ENCODE results near the gene WDR62.

The WDR62 gene

GRCh38 chr19:36081894-36082293, 27.2 kb downstream of the WDR62 start:
- DNase-seq (ENCODE audit: low spot score) = no peak

GRCh38 chr19:36082916-36083315, 28.2 kb downstream of the WDR62 start:
- DNase-seq (ENCODE audit: low spot score) = no peak

- no peak for DNase-seq (ENCODE audit: low spot score)
Observed at GRCh38 chr19:36084231-36085009, 29.7 kb downstream of the WDR62 start.

GRCh38 chr19:36086326-36086725, 31.6 kb downstream of the WDR62 start:
- no peak for DNase-seq (ENCODE audit: low spot score)

DNA sequence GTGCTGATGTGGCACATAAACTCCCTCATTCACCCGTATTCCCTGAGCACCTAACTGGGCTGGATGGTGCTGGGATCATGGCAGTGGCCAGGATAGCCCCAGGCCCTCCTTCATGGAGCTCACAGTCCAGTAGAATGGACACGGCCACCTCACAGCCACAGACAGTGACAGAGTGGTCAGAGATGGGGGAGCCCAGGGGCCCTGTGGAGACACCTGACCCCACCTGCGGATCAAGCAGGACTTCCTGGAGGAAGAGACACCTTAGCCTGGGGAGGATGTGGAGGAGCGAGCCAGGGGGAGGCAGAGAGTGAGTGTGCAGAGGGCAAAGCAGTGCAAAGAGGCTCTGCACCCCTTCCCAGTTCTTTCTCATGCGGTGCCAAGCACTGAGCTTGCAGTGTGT, 35.1 kb downstream of the WDR62 start:
- no peak for DNase-seq (ENCODE audit: low spot score)

DNA sequence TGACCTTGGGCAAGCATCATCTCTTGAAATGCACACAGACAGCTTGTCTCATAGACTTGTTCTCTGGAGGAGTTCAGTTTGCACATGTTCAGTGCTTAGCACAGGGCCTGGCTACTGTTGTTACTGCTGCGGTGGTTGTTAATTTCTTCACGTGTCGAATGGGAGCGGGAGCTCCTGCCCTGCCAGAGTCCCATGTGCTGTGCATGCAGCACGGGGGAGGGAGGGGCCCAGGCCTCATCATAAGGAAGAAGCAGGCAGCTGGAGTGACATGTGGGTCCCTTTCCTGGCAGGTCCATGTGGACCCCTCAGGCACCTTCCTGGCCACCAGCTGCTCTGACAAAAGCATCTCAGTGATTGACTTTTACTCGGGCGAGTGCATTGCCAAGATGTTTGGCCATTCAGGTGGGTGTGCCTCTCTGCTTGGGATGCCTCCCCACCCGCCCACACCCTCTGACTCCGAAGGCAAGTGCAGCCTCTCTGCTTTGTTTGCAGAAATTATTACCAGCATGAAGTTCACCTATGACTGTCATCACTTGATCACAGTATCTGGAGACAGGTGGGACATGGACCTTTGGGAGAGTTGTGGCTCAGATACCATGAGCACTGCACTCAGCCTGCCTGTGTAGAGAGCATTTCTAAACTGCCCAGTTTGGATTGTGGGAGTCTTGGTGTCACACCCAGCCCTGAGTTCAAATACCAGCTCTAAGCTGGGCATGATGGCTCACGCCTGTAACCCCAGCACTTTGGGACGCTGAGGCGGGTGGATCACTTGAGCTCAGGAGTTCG, 36.4 kb downstream of the WDR62 start:
- no peak for DNase-seq (ENCODE audit: low spot score)

GRCh38 chr19:36092566-36092965, 37.9 kb downstream of the WDR62 start:
- no peak for DNase-seq (ENCODE audit: low spot score)

GRCh38 chr19:36093146-36093662, 38.5 kb downstream of the WDR62 start:
- DNase-seq (ENCODE audit: low spot score) = no peak

DNA sequence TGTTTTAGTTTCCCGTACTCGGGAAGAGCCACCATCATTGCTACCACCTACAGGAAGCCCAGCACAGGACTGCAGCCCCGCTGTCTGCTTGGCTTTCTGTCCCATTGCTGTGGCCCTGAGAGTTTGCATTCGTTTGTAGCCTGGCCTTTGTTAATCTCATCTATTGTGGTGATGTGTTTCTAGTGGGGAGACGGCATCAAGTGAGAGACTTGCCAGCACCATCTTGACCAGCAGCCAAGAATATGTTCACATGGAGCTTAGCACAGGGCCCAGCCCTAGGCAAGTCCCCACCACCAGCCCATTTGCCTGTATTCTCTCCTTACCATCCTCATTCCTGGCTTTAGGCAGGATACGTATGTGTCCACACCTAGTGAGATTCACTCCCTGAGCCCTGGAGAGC, 39.0 kb downstream of the WDR62 start:
- DNase-seq (ENCODE audit: low spot score) = no peak

DNA sequence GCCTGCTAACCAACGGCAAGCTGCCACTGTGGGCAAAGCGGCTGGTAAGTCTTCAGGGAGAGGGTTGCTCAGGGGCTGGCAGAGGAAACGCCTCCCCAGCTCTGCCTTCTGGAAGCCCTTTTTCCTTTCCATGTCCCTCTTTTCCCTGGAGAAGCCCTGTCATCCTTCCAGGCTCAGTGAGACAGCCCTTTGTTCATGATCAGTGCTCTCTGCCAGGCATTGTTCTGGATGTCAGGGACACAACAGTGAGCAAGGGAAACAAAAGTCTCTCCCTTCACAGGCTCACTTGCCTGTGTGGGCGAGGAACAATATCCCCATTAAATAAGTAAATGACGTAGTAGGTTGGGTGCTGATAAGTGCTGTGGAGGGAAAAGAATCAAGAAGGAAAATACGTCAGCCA, 42.3 kb downstream of the WDR62 start:
- DNase-seq (ENCODE audit: low spot score) = no peak

DNA sequence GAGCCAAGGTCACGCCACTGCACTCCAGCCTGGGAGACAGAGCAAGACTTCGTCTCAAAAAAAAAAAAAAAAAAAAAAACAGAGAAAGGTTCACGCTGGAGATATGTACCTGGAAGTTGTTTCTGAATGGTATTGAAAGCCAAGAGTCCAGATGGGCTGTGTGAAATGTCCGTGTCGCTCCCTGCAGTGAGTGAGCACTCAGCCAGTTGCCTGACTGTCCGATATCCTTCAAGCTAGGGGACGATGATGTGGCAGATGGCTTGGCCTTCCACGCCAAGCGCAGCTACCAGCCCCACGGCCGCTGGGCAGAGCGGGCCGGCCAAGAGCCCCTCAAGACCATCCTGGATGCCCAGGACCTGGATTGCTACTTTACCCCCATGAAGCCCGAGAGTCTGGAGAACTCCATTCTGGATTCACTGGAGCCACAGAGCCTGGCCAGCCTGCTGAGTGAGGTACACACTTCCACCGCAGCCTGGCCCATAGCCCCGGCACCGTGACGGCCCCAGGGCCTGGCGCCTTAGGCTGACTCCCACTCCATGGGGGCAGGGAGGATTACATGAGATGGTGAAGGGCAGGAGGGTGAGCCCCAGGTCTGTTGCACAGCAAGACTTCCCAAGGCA, 44.6 kb downstream of the WDR62 start:
- DNase-seq (ENCODE audit: low spot score) = no peak

GRCh38 chr19:36100476-36100875, 45.8 kb downstream of the WDR62 start:
- DNase-seq (ENCODE audit: low spot score) = no peak

- DNase-seq (ENCODE audit: low spot score) = no peak
Observed at GRCh38 chr19:36101550-36102327, 47.0 kb downstream of the WDR62 start.

GRCh38 chr19:36103040-36103626, 48.4 kb downstream of the WDR62 start:
- DNase-seq (ENCODE audit: low spot score) = no peak

DNA sequence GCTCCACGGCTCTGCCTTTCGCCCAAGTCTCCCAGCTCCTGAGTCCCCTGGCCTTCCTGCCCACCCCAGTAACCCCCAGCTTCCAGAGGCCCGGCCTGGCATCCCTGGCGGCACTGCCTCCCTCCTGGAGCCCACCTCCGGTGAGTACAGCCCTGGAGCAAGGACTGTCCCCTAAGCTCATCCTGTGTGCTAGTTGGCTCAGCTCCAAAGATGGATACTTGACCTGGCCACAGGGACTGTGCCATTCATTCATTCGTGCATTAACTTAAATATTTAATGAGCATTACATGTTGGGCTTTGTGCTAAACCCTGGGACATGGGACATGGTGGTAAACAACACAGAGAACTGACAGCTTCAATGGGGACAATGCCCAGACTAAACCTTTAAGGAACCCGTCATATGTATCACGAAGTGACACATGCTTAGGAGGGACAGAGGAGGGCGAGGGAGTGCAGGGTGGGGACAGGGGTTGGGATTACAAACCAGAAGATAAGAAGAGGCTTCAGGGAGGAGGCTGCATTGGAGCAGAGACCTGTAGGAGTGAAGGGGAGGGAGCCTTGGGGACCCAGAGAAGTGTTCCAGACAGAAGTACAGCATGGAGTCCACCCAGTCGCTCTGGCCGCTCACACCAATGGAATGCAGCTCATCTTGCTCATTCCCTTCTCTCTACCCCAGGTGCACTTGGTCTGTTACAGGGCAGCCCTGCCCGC, 49.3 kb downstream of the WDR62 start:
- no peak for DNase-seq (ENCODE audit: low spot score)

DNA sequence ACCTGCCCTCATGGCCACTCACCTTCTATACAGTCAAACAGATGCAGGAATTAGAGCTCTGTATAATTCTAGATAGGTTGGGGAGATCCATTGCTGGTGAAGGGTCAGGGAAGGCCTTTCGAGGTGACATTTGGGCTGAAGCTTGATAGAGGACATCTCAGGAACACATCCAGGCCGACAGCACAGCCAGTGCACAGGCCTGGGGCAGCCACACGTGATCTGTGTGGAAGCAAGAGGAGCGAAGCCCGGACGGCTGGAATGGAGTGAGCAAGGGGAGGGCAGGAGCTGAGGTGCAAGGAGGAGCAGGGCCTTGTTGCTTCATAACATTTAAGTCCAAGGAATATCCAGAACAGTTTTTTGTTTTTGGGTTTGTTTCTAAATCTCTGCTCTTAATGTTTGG, 51.7 kb downstream of the WDR62 start:
- DNase-seq (ENCODE audit: low spot score) = no peak

DNA sequence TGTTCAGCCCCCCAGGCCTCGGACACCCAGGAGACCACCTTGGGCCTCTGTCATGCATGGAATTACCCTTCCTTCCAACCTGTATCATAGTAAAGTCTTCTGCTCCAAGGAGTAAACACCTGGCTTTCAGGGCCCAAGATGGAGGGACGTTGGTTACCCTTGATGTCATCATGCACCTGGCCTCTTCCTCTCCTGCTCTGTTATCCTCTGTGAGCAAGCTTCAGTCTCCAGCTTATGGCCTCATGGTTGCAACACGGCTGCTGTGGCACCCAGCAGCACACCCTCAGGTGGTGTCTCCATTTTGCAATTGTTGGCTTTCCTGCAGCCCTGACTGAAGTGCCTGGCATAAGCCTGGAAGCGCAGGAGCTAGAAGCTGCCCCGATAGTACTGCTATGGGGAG, 52.3 kb downstream of the WDR62 start:
- no peak for DNase-seq (ENCODE audit: low spot score)

- no peak for DNase-seq (ENCODE audit: low spot score)
Observed at GRCh38 chr19:36108684-36109083, 54.0 kb downstream of the WDR62 start.

DNA sequence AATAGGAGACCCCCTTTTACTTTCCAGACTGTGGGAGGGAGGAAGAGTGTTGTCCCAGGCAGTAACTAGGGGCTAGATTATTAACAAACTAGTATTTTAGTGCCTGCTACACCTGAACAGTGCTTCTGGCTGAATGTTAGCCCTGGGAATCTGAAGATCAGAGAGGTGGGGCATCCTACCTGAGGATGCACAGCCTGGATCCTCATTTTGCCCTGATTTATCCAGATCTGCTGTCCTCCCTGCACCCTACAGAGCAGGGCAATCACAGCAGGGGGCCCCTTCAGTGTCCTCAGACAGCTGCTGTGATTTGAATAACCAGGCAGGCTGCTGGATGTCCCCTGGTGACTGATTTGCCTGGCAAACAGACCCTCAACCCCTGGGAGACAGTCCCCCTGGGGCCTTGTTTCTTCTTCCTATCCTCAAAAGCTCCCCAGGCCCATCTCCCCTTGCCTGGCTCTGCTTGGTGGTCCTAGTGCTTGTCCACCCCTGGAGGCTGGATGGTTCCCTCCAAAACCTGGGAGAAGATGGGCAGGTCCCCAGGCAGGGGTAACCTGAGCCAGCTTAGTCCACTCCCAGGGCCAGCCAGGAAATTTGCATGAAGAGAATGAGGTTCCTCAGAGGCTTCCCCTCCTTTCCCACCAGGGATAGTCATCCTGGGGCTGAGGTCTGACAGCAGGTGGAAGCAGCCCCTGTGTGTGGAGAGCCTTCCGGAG, 55.9 kb downstream of the WDR62 start, which contains the start of gene OVOL3:
TSS of gene OVOL3 (plus strand) at position 657 of the 713 bp plus-strand sequence. CDS start 60 bp downstream, outside the sequence.
- no peak for DNase-seq (ENCODE audit: low spot score)

DNA sequence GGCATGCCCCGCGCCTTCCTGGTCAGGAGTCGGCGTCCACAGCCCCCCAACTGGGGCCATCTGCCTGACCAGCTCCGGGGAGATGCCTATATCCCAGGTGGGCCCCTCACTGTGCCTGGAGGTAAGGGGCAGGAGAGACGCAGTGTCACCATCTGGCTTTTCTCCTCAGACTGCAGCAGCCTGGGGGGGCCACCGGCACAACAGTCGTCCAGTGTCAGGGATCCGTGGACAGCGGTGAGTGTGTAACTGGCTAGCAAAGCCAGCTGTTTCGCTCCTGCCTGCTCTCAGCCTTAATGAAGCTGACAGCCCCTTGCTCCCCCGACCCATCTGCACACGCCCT, 56.5 kb downstream of the WDR62 start:
- DNase-seq (ENCODE audit: low spot score) = no peak
